ENCODE measurements around the gene VPS4B. TPM values are rescaled to one million over a fixed set of nuclear protein-coding genes. Genes with fewer than 3 reads are reported as not detected.

The VPS4B gene
- total and polyA plus RNA-seq, 3 experiments from 2014 or later, result 60.8 to 74.5 (median 61.9) TPM

DNA sequence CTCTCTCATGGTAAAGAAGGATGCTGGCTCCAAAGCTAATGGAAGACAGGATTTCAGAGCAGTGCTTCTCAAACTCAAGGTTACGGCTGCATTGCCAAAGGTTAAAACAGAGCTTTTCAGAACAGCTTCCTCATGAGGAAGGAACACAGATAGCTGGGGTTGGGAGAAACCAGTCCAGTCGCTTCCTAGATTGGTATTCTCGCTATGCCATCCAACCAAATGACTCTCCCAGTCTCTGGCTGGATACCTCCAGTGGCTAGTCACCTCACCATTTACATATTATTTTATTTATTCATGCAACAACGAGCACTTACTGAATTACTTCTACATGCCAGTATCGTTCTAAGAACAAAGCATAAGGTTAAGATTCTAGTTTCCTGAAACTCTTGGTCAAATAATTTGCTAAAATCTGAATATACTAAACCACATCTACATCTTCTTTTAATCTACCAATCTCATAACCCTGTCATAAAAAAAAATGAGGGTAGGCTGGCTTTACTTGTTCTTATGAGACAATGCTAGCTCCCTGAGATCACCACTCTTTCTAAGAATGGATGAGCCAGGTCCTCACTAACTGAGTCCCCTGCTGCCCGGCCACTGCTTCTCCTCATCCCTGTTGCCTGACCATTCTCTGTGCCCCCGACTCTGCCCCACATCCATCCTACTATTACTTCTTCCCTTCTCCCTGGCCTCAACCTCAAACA is 75.6 kb downstream of the VPS4B start:
- no peaks in the 10 kb centered on the region for H3K9me3 Mint-ChIP-seq
- no peak for DNase-seq
- POLR2A ChIA-PET, result no interaction called here
- Histone ChIP-seq H3K9me3 (ENCODE audit: low read length) (no peaks in the 10 kb centered on the region), H3K27me3 (ENCODE audit: insufficient read depth, low read length, poor library complexity, severe bottlenecking) (no peaks in the 10 kb centered on the region), H3K27ac (ENCODE audit: low read depth, low read length) (no peak overlapping the region), H3K4me3 (ENCODE audit: low read length) (no peak overlapping the region), H3K36me3 (ENCODE audit: insufficient read depth, low read length) (peaks cover 28% of the 10 kb centered on the region), H3K4me1 (ENCODE audit: insufficient read depth, low read length) (no peaks in the 10 kb centered on the region)
- no peak overlapping the region for H3K4me3 Mint-ChIP-seq
- H3K27ac Mint-ChIP-seq, result peak overlapping the region in 2 of 8 donors; percentile 3 to 48
- peaks cover 17 to 83% (median 26%) of the 10 kb centered on the region in 3 donors for H3K36me3 Mint-ChIP-seq
- peaks cover 0 to 6% (median 3%) of the 10 kb centered on the region in 3 donors for H3K4me1 Mint-ChIP-seq
- no peaks in the 10 kb centered on the region for H3K27me3 Mint-ChIP-seq
- CTCF ChIA-PET, result interaction anchor here (0.8 to 1.7 kb wide), 3 partner anchors 14 to 93 kb away, joined by 3 to 4 read pairs (median 3); no protein-coding TSS in a partner anchor

GRCh38 chr18:63346031-63346430 is 76.2 kb downstream of the VPS4B start:
- ChIA-PET POLR2A (no interaction called here), CTCF (interaction anchor here (1.4 to 1.7 kb wide), 2 partner anchors 14 to 93 kb away, joined by 3 to 4 read pairs; no protein-coding TSS in a partner anchor)
- Histone ChIP-seq H3K27ac (ENCODE audit: low read depth, low read length) (no peak overlapping the region), H3K36me3 (ENCODE audit: insufficient read depth, low read length) (peaks cover 24% of the 10 kb centered on the region), H3K27me3 (ENCODE audit: insufficient read depth, low read length, poor library complexity, severe bottlenecking) (no peaks in the 10 kb centered on the region), H3K9me3 (ENCODE audit: low read length) (no peaks in the 10 kb centered on the region), H3K4me1 (ENCODE audit: insufficient read depth, low read length) (no peaks in the 10 kb centered on the region), H3K4me3 (ENCODE audit: low read length) (no peak overlapping the region)
- H3K36me3 Mint-ChIP-seq, result peaks cover 21 to 83% (median 26%) of the 10 kb centered on the region in 3 donors
- no peaks in the 10 kb centered on the region for H3K9me3 Mint-ChIP-seq
- H3K27me3 Mint-ChIP-seq, result no peaks in the 10 kb centered on the region
- peaks cover 0 to 6% (median 3%) of the 10 kb centered on the region in 3 donors for H3K4me1 Mint-ChIP-seq
- no peak overlapping the region for H3K4me3 Mint-ChIP-seq
- no peak overlapping the region for H3K27ac Mint-ChIP-seq
- DNase-seq, result no peak

GRCh38 chr18:63344918-63345317 is 77.4 kb downstream of the VPS4B start:
- H3K27ac Mint-ChIP-seq, result peak overlapping the region in 5 of 8 donors; percentile 36 to 85 (median 64)

GRCh38 chr18:63344263-63344662 is 78.0 kb downstream of the VPS4B start:
- H3K9me3 ChIP-seq (ENCODE audit: low read length), result no peaks in the 10 kb centered on the region
- Mint-ChIP-seq H3K9me3 (no peaks in the 10 kb centered on the region), H3K27ac (peak overlapping the region in 1 of 8 donors; percentile 43), H3K4me1 (peaks cover 6 to 7% (median 6%) of the 10 kb centered on the region in 3 donors), H3K27me3 (no peaks in the 10 kb centered on the region), H3K4me3 (no peak overlapping the region), H3K36me3 (peaks cover 15 to 82% (median 22%) of the 10 kb centered on the region in 3 donors)
- ChIA-PET CTCF (interaction anchor here (6.4 kb wide), 1 partner anchor 94 kb away, joined by 59 read pairs; no protein-coding TSS in a partner anchor), POLR2A (interaction anchor here (0.6 kb wide), 1 partner anchor 340 kb away, joined by 3 read pairs; no protein-coding TSS in a partner anchor)
- no peak for DNase-seq
- no peaks in the 10 kb centered on the region for H3K27me3 ChIP-seq (ENCODE audit: insufficient read depth, low read length, poor library complexity, severe bottlenecking)
- H3K36me3 ChIP-seq (ENCODE audit: insufficient read depth, low read length), result peaks cover 10% of the 10 kb centered on the region
- H3K27ac ChIP-seq (ENCODE audit: low read depth, low read length), result no peak overlapping the region
- no peak overlapping the region for H3K4me3 ChIP-seq (ENCODE audit: low read length)
- no peaks in the 10 kb centered on the region for H3K4me1 ChIP-seq (ENCODE audit: insufficient read depth, low read length)

More at GRCh38 chr18:63344918-63345317, 77.4 kb downstream of the VPS4B start:
- Histone ChIP-seq H3K27ac (ENCODE audit: low read depth, low read length) (no peak overlapping the region), H3K4me3 (ENCODE audit: low read length) (no peak overlapping the region), H3K36me3 (ENCODE audit: insufficient read depth, low read length) (peaks cover 15% of the 10 kb centered on the region), H3K9me3 (ENCODE audit: low read length) (no peaks in the 10 kb centered on the region), H3K27me3 (ENCODE audit: insufficient read depth, low read length, poor library complexity, severe bottlenecking) (no peaks in the 10 kb centered on the region), H3K4me1 (ENCODE audit: insufficient read depth, low read length) (no peaks in the 10 kb centered on the region)
- Mint-ChIP-seq H3K4me1 (peaks cover 3 to 6% (median 6%) of the 10 kb centered on the region in 3 donors), H3K27me3 (no peaks in the 10 kb centered on the region), H3K36me3 (peaks cover 19 to 84% (median 22%) of the 10 kb centered on the region in 3 donors), H3K9me3 (no peaks in the 10 kb centered on the region), H3K4me3 (no peak overlapping the region)
- DNase-seq, result no peak
- ChIA-PET POLR2A (no interaction called here), CTCF (interaction anchor here (6.4 kb wide), 1 partner anchor 93 kb away, joined by 59 read pairs; no protein-coding TSS in a partner anchor)

DNA sequence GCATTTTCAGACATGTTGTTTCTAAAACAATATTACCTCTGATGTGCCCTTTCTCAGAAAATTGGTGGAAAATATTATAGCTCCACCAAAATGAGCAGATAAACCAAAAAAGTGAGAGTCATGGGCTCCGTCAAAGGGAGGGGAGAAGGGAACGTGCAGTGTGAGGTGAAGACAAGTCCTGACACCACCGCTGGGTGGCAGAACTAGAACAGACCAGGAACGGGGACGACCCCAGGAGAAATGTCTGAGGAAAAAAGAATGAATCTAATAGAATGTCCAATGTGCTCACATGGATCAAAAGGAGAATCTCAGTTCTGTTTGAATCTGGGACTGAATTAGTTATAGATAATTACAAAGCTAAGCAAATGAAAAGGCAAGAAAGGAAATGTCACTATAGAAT is 80.1 kb downstream of the VPS4B start:
- Histone ChIP-seq H3K27ac (ENCODE audit: low read depth, low read length) (no peak overlapping the region), H3K4me1 (ENCODE audit: insufficient read depth, low read length) (no peaks in the 10 kb centered on the region), H3K9me3 (ENCODE audit: low read length) (no peaks in the 10 kb centered on the region), H3K27me3 (ENCODE audit: insufficient read depth, low read length, poor library complexity, severe bottlenecking) (no peaks in the 10 kb centered on the region), H3K36me3 (ENCODE audit: insufficient read depth, low read length) (peaks cover 10% of the 10 kb centered on the region), H3K4me3 (ENCODE audit: low read length) (no peak overlapping the region)
- no peaks in the 10 kb centered on the region for H3K9me3 Mint-ChIP-seq
- ChIA-PET CTCF (interaction anchor here (0.9 to 6.4 kb wide), 8 partner anchors 12 to 227 kb away, joined by 3 to 59 read pairs (median 3); no protein-coding TSS in a partner anchor), POLR2A (no interaction called here)
- H3K36me3 Mint-ChIP-seq, result peaks cover 15 to 84% (median 22%) of the 10 kb centered on the region in 3 donors
- peak in 4 of 5 donors; percentile 20 to 52 (median 22) for DNase-seq
- no peak overlapping the region for H3K4me3 Mint-ChIP-seq
- no peaks in the 10 kb centered on the region for H3K27me3 Mint-ChIP-seq
- H3K27ac Mint-ChIP-seq, result no peak overlapping the region
- peaks cover 6 to 7% (median 6%) of the 10 kb centered on the region in 3 donors for H3K4me1 Mint-ChIP-seq

DNA sequence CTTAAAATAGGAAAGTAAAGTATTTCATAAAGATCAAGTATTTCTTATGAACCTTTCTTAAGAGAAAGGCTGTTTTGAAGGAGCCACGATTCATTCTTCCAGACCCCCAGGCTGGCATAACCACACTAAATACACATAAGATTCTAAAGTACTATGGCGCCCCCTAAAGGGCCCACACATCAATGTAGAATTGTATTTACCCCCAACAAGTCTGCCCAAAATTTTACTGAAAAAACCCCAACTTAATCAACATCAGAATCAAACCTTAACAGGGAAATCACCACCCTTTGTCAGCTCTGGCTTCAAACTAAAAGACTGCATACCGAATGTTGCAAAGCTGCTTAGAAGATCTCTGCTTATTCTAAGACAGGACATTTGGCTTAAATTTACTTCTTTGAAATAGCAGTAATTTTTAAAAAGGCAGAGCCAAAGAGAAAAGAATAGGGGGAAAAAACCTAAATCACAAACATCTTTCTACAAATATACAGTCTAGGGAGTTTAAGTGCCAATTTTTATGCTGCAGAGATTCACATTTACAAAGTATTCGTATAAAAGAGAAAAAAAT is 82.3 kb downstream of the VPS4B start:
- no peaks in the 10 kb centered on the region for H3K9me3 Mint-ChIP-seq
- ChIA-PET POLR2A (interaction anchor here (1.0 kb wide), 1 partner anchor 83 kb away, joined by 4 read pairs; the partner anchor contains the start of gene VPS4B), CTCF (interaction anchor here (1.0 to 6.4 kb wide), 12 partner anchors 10 to 327 kb away, joined by 3 to 59 read pairs (median 5); no protein-coding TSS in a partner anchor)
- Histone ChIP-seq H3K4me1 (ENCODE audit: insufficient read depth, low read length) (no peaks in the 10 kb centered on the region), H3K36me3 (ENCODE audit: insufficient read depth, low read length) (peaks cover 14% of the 10 kb centered on the region), H3K27ac (ENCODE audit: low read depth, low read length) (no peak overlapping the region), H3K9me3 (ENCODE audit: low read length) (no peaks in the 10 kb centered on the region), H3K4me3 (ENCODE audit: low read length) (no peak overlapping the region), H3K27me3 (ENCODE audit: insufficient read depth, low read length, poor library complexity, severe bottlenecking) (no peaks in the 10 kb centered on the region)
- H3K36me3 Mint-ChIP-seq, result peaks cover 14 to 82% (median 19%) of the 10 kb centered on the region in 3 donors
- H3K4me3 Mint-ChIP-seq, result no peak overlapping the region
- no peaks in the 10 kb centered on the region for H3K27me3 Mint-ChIP-seq
- peaks cover 6 to 7% (median 6%) of the 10 kb centered on the region in 3 donors for H3K4me1 Mint-ChIP-seq
- peak overlapping the region in 3 of 8 donors; percentile 8 to 76 (median 25) for H3K27ac Mint-ChIP-seq
- DNase-seq, result peak in 4 of 5 donors; percentile 25 to 54 (median 43)
